Measurements from ENCODE around the gene L1CAM.

GRCh38 chrX:153882557-153882956, 3.4 kb downstream of the L1CAM start:
- TF ChIP-seq CTCF (IDR thresholded peaks at IDR 0.05) (no peak), POLR2A (IDR thresholded peaks at IDR 0.05) (no peak), POLR2AphosphoS5 (IDR thresholded peaks at IDR 0.05) (no peak), EP300 (IDR thresholded peaks at IDR 0.05; ENCODE audit: low read depth) (no peak)
